BLaER1 treated with 17β-estradiol and CSF1 and Interleukin-3, amounts not matched to agents 10 nM and 100 nM (cell line): ENCODE measurements around the gene KRT86.

Source experiments
- H3K27ac ChIP-seq, 11 experiments: shearing (Covaris generic); formaldehyde crosslinking; 2 replicates each; pipeline ENCODE4 v1.8.1; 2022
- H3K27me3 ChIP-seq, 11 experiments: shearing (Covaris generic); formaldehyde crosslinking; 2 replicates each; pipeline ENCODE4 v1.8.1; 2022
- H3K36me3 ChIP-seq, 11 experiments: shearing (Covaris generic); formaldehyde crosslinking; 2 replicates each; pipeline ENCODE4 v1.8.1; 2022
- H3K4me1 ChIP-seq, 10 experiments: shearing (Covaris generic); formaldehyde crosslinking; 2 replicates each; pipeline ENCODE4 v1.8.1; 2022
- H3K4me2 ChIP-seq, 11 experiments: shearing (Covaris generic); formaldehyde crosslinking; 2 replicates each; pipeline ENCODE4 v1.8.1; 2022
- H3K4me3 ChIP-seq, 10 experiments: shearing (Covaris generic); formaldehyde crosslinking; 2 replicates each; pipeline ENCODE4 v1.8.1; 2022
- H3K9ac ChIP-seq, 11 experiments: shearing (Covaris generic); formaldehyde crosslinking; 2 replicates each; pipeline ENCODE4 v1.8.1; 2022
- H3K9me3 ChIP-seq, 11 experiments: shearing (Covaris generic); formaldehyde crosslinking; replicated peaks in 1 of 11; 2 replicates each; pipeline ENCODE4 v1.8.1; 2022
- H4K20me1 ChIP-seq, 11 experiments: shearing (Covaris generic); formaldehyde crosslinking; 2 replicates each; pipeline ENCODE4 v1.8.1; 2022
- Cebpa-rat ChIP-seq, 11 experiments: shearing (Covaris generic); IDR thresholded peaks; 2 replicates each; pipeline ENCODE4 v1.8.1; 2022

The KRT86 gene

DNA sequence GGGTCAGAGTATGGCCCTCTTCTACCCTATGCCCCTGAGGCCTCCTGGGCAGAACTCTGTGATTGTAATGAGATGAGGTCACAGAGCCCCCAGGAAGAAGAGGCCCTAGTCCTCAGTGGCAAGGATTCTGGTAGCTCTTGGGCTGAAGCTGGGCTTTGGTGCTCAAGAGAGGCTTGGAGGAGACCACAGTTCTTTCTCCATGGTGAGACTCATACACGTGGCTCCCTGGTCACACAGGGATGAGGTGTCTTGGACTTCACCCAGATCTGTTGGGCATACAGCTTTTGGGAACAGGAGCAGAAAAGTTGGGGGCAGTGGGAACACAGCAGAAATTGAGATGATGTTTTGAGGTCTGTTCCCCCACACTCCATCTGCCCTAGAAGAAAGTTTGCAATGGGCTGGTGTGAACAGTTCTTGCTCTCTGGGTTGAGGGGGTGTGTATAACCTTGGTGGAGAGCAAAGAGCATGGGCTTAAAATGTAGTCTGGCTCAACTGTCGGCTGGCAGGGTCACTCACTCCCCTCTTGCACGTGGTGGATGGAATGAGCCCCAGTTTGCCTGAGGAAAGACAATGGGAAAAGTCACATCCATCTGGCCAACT lies at the start of gene KRT86:
Gene KRT86 (plus strand): TSS at position 125 of the 600 bp plus-strand sequence. CDS start 27,272 bp downstream, outside the sequence.
- Histone ChIP-seq H3K9me3 (no peaks in the 10 kb centered on the region), H3K4me1 (peaks cover 0 to 17% (median 5%) of the 10 kb centered on the region in 10 experiments; a peak in 13 of 20 replicates), H4K20me1 (no peaks in the 10 kb centered on the region), H3K36me3 (no peaks in the 10 kb centered on the region), H3K4me2 (no peak within 1 kb of the TSS), H3K27ac (no peak within 1 kb of the TSS), H3K9ac (no peak within 1 kb of the TSS), H3K4me3 (no peak within 1 kb of the TSS), H3K27me3 (peaks cover 0 to 9% (median 5%) of the 10 kb centered on the region in 11 experiments; a peak in 10 of 22 replicates)
- TF ChIP-seq Cebpa-rat (IDR thresholded peaks at IDR 0.05) = no peak

- Histone ChIP-seq H3K4me1 (peaks cover 0 to 22% (median 1%) of the 10 kb centered on the region in 10 experiments; a peak in 8 of 20 replicates), H4K20me1 (no peaks in the 10 kb centered on the region), H3K27me3 (no peaks in the 10 kb centered on the region), H3K36me3 (no peaks in the 10 kb centered on the region), H3K9ac (no peak overlapping the region), H3K9me3 (no peaks in the 10 kb centered on the region), H3K4me3 (no peak overlapping the region), H3K4me2 (peak overlapping the region in 3 of 11 experiments; percentile 20 to 50 (median 47); a peak in 4 of 22 replicates), H3K27ac (no peak overlapping the region)
- no peak for TF ChIP-seq Cebpa-rat (IDR thresholded peaks at IDR 0.05)
These were observed 48.7 kb upstream of the KRT86 start for GRCh38 chr12:52225752-52226151.

DNA sequence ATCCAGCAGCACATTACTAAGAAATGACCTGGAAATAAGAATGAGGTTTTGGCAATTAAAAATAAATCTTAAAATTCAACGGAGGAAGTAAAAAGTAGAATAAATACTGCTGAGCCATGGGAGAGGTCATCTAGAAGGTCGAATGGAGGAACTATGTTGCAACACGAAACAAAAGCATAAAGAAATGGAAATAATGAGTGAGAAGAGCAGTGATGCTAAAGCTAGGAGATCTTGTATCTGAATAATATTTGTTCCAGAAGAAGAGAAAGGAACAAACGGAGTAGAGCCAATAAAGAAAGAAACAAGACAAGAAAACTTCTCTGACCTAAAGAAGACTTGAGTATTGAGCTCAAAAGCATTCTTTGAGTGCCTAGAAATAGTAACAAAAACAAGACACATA lies 48.0 kb upstream of the KRT86 start:
- Histone ChIP-seq H3K4me3 (no peak overlapping the region), H3K9me3 (no peaks in the 10 kb centered on the region), H3K27me3 (no peaks in the 10 kb centered on the region), H3K9ac (no peak overlapping the region), H3K36me3 (no peaks in the 10 kb centered on the region), H3K4me2 (peak overlapping the region in 4 of 11 experiments; percentile 20 to 50 (median 39); a peak in 5 of 22 replicates), H4K20me1 (no peaks in the 10 kb centered on the region; a peak in 1 of 22 replicates), H3K27ac (no peak overlapping the region), H3K4me1 (peaks cover 0 to 28% (median 1%) of the 10 kb centered on the region in 10 experiments; a peak in 9 of 20 replicates)
- no peak for TF ChIP-seq Cebpa-rat (IDR thresholded peaks at IDR 0.05)

DNA sequence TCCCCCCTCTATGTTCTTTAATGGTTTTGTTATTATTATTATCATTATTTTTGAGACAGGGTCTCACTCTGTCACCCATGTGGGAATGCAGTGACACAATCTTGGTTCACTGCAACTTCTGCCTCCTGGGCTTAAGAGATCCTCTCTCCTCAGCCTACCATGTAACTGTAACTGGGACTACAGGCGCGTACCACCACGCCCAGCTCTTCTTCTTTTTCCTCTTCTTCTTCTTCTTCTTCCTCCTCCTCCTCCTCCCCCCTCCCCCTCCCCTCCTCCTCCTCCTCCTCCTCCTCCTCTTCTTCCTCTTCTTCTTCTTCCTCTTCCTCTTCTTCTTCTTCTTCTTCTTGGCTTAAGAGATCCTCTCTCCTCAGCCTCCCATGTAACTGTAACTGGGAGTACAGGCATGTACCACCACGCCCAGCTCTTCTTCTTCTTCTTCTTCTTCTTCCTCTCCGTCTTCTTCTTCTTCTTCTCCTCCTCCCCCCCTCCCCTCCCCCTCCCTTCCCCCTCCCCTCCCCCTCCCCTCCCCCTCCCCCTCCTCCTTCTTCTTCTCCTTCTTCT lies 46.8 kb upstream of the KRT86 start:
- H3K27ac ChIP-seq = no peak overlapping the region

GRCh38 chr12:52228366-52228765 lies 46.1 kb upstream of the KRT86 start:
- Histone ChIP-seq H3K27ac (no peak overlapping the region), H3K36me3 (no peaks in the 10 kb centered on the region), H3K4me3 (no peak overlapping the region), H3K27me3 (peaks cover 0 to 13% (median 10%) of the 10 kb centered on the region in 11 experiments; a peak in 16 of 22 replicates), H4K20me1 (no peaks in the 10 kb centered on the region; a peak in 1 of 22 replicates), H3K4me1 (peaks cover 0 to 33% (median 1%) of the 10 kb centered on the region in 10 experiments; a peak in 9 of 20 replicates), H3K9me3 (no peaks in the 10 kb centered on the region), H3K4me2 (no peak overlapping the region), H3K9ac (no peak overlapping the region)
- no peak for TF ChIP-seq Cebpa-rat (IDR thresholded peaks at IDR 0.05)

More for the DNA sequence above, 46.8 kb upstream of the KRT86 start:
- Histone ChIP-seq H3K4me1 (peaks cover 0 to 33% (median 1%) of the 10 kb centered on the region in 10 experiments; a peak in 9 of 20 replicates), H4K20me1 (no peaks in the 10 kb centered on the region; a peak in 1 of 22 replicates), H3K4me2 (peak overlapping the region in 2 of 11 experiments; percentile 7 to 50; a peak in 3 of 22 replicates), H3K9me3 (no peaks in the 10 kb centered on the region), H3K36me3 (no peaks in the 10 kb centered on the region), H3K27me3 (peaks cover 0 to 7% (median 3%) of the 10 kb centered on the region in 11 experiments; a peak in 11 of 22 replicates), H3K4me3 (no peak overlapping the region), H3K9ac (no peak overlapping the region)
- TF ChIP-seq Cebpa-rat (IDR thresholded peaks at IDR 0.05) = no peak

GRCh38 chr12:52228931-52229330 lies 45.5 kb upstream of the KRT86 start:
- Histone ChIP-seq H3K27me3 (peaks cover 0 to 18% (median 15%) of the 10 kb centered on the region in 11 experiments; a peak in 16 of 22 replicates), H3K9me3 (no peaks in the 10 kb centered on the region), H3K9ac (no peak overlapping the region), H3K4me2 (no peak overlapping the region), H3K27ac (no peak overlapping the region), H3K36me3 (no peaks in the 10 kb centered on the region), H3K4me1 (peaks cover 0 to 33% (median 1%) of the 10 kb centered on the region in 10 experiments; a peak in 9 of 20 replicates), H4K20me1 (no peaks in the 10 kb centered on the region; a peak in 1 of 22 replicates), H3K4me3 (no peak overlapping the region)
- no peak for TF ChIP-seq Cebpa-rat (IDR thresholded peaks at IDR 0.05)

DNA sequence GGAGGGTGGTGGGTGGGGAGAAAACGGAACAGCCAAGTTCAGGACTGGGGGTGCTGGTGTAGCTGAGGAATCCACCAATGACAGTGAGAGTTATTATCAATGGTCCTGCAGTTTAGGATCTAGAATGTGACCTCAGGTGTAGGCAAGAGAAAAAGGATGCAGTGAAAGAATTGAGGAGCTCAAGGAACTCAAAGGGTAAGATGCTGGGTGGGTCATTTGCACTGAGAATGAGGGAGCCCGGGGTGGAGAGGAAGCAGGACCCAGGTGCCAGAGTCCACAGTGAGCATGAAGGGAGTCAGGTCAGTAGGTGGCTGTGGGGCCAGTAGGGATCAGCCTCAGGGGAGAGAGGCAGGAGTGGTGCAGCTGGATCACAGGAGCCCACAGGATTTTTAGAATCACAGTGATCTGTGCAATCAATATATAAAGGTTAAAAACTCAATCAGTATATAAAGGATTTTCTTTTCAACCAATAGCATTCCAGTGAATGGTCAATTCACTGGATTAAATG lies 44.6 kb upstream of the KRT86 start:
- H3K36me3 ChIP-seq = no peaks in the 10 kb centered on the region
- no peaks in the 10 kb centered on the region for H3K9me3 ChIP-seq
- H3K27ac ChIP-seq = no peak overlapping the region
- H4K20me1 ChIP-seq = no peaks in the 10 kb centered on the region; a peak in 1 of 22 replicates
- no peak overlapping the region for H3K9ac ChIP-seq
- no peak for TF ChIP-seq Cebpa-rat (IDR thresholded peaks at IDR 0.05)
- no peak overlapping the region for H3K4me2 ChIP-seq
- no peak overlapping the region for H3K4me3 ChIP-seq
- peaks cover 0 to 18% (median 15%) of the 10 kb centered on the region in 11 experiments; a peak in 16 of 22 replicates for H3K27me3 ChIP-seq
- peaks cover 4 to 42% (median 10%) of the 10 kb centered on the region in 10 experiments for H3K4me1 ChIP-seq

DNA sequence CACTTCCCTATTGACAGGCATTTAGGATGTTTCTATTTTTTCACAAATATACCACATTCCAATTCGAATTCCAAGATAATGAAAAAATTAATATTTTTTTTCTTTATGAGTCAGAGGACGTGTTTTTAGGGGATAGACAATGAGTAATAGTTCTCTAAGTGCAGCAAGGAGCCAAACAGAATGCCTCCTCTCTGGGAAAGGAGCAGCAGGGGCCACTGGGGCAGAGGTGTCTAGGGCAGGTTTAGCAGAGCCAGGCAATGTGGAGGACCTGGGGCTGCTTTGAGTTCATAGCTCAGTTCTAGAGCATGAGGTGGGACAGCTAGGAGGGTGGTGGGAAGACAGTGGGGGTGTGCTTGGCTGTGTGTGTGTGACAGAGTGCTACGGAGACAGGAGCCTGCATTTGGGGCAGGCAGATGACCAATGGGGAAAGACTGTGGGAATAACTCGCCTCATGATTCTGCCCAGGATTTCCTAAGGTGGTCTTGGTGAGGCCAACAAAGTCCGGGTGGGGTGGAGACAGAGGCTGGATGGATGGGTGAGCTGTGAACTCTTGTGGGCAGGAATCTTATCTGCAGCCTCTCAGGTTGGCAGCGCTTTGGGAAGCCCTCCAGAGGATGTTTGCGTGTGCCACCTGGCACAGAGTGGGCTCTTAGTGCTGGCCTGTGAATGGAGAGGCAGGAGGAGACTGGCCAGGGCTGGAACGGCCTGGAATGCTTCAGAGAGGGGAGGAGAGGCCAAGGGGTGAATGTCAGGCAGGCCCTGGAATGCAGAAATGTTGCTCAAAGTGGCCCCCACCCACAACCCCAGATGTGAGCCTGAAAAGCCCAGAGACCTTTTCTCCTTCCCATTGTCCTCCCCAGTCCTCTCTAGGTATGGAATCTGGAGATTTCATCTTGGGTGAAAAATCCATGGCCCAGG lies 43.8 kb upstream of the KRT86 start:
- TF ChIP-seq Cebpa-rat (IDR thresholded peaks at IDR 0.05) = no peak
- H3K27ac ChIP-seq = no peak overlapping the region

More for the DNA sequence above, 43.8 kb upstream of the KRT86 start:
- Histone ChIP-seq H3K4me3 (no peak overlapping the region), H4K20me1 (no peaks in the 10 kb centered on the region; a peak in 1 of 22 replicates), H3K4me2 (peak overlapping the region in 1 of 11 experiments; percentile 28; a peak in 2 of 22 replicates), H3K9ac (no peak overlapping the region), H3K36me3 (no peaks in the 10 kb centered on the region), H3K27me3 (peaks cover 0 to 18% (median 15%) of the 10 kb centered on the region in 11 experiments; a peak in 16 of 22 replicates), H3K4me1 (peaks cover 11 to 48% (median 17%) of the 10 kb centered on the region in 10 experiments), H3K9me3 (no peaks in the 10 kb centered on the region)
